Activated CD8-positive, alpha-beta memory T cell treated with anti-CD3 and anti-CD28 coated beads for 36 hours (primary cell): ENCODE measurements around the gene FUOM. TPM values are rescaled to one million over a fixed set of nuclear protein-coding genes. Genes with fewer than 3 reads are reported as not detected.
"Not testable (repeated sequence)": the region's sequence is repeated elsewhere in the genome, so short reads cannot be mapped to it uniquely, and the experiment has no call there.

Source experiments
- CTCF ChIA-PET: fragments of 350-600 bp; sonication (Branson Sonifier 250); formaldehyde crosslinking; loops from one replicate; lab custom pipeline; 2021; ENCODE audit warnings: antibody characterized with exemption; lab: Charles Lee
- POLR2A ChIA-PET: fragments of 350-600 bp; sonication (Branson Sonifier 250); formaldehyde crosslinking; loops from one replicate; lab custom pipeline; 2021; ENCODE audit warnings: antibody characterized with exemption; lab: Charles Lee
- total RNA-seq, 2 experiments: library from RNA; stranded (reverse); gene quantifications; one replicate each; pipeline ENCODE4 v1.2.3, GENCODE V29; 2021

The FUOM gene
- total RNA-seq, 2 experiments from 2014 or later: 31.2 to 33.7 TPM

DNA sequence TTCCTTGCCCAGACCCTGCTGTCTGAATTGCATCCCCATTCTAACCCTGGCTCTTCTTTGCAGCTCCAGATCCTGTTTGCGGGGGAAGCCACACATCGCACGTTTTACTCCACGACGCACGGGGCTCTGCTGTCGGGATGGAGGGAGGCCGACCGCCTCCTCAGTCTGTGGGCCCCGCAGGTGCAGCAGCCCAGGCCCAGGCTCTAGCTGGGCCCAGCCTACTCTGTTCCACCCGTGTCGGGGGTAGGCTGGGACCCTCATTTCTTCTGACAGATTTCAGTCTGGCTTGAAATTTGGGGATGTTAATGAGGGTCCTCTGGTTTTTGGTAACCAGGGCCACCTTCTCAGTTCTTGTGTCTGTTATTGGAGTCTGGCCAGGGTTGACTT lies 33.4 kb upstream of the FUOM start:
- CTCF ChIA-PET: interaction anchor here (1.2 to 2.7 kb wide), 3 partner anchors 10 to 115 kb away, joined by 4 to 16 read pairs (median 4); no protein-coding TSS in a partner anchor
- POLR2A ChIA-PET: interaction anchor here (1.0 to 1.8 kb wide), 2 partner anchors 11 to 13 kb away, joined by 3 to 5 read pairs; partner anchors contain the start of gene PAOX

DNA sequence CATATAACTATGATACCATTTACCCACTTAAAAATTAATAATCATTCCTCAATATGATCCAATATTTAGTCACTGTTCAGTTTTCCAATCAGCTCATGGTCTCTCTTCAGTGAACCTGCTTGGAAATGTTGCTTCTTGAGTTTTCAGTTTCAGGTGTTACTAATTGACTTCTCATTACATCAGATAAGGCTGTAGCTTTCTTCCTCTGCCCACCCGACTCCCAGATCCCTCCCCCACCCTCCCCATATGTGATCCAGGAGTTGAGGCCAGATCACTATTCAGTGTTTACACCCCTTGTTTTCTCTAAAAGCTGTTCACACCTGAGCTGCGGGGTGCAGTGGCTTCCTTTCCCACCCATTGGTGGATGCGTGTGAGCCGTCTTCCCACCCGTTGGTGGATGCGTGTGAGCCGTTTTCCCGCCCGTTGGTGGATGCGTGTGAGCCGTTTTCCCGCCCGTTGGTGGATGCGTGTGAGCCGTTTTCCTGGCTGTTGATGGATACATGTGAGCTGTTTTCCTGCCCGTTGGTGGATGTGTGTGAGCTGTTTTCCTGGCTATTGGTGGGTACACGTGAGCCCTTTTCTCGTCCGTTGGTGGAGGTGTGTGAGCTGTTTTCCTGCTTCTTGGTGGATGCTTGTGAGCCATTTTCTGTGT lies 32.9 kb upstream of the FUOM start:
- CTCF ChIA-PET: interaction anchor here (1.2 to 2.7 kb wide), 4 partner anchors 11 to 115 kb away, joined by 3 to 16 read pairs (median 4); partner anchors contain the start of gene FUOM
- POLR2A ChIA-PET: interaction anchor here (0.6 to 1.8 kb wide), 4 partner anchors 11 to 47 kb away, joined by 3 to 5 read pairs (median 4); partner anchors contain the start of gene PAOX

DNA sequence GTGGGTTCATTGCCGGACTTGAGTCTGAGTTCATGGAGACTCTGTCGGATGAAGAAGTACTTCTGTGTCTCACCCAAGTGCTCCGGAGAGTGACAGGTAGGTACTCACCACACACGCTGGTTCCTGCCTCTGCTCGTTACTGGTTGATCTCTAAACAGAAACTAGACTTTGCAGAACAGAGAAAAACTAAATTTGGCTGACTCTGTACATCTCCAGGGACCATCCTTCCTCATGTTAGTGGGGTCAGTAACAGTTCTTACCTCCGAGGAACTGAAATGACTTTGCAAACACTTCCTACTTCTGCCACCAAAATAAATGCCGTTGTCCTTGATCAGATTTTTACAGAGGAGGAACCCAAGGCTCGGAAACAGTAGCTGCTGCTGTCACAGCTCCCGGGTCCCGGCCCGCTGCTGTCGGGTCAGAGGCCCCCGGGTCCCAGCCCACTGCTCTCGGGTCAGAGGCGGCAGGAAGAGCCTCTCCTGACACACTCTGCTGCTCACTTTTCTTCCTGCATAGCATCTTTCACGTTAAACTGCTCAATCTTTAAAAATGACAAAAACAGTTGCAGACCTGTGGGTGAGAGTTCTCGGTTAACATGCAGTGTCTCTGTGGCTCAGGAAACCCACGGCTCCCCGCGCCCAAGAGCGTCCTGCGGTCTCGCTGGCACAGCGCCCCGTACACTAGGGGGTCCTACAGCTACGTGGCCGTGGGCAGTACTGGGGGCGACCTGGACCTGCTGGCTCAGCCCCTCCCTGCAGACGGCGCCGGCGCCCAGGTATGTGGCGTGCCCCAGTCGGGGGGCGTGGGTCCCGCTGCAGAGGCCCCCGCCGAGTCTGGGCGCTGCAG lies 31.4 kb upstream of the FUOM start:
- CTCF ChIA-PET: interaction anchor here (1.2 to 2.7 kb wide), 3 partner anchors 32 to 60 kb away, joined by 3 to 16 read pairs (median 3); partner anchors contain the start of gene FUOM
- POLR2A ChIA-PET: interaction anchor here (0.9 to 1.3 kb wide), 3 partner anchors 11 to 130 kb away, joined by 3 to 4 read pairs (median 3); no protein-coding TSS in a partner anchor

DNA sequence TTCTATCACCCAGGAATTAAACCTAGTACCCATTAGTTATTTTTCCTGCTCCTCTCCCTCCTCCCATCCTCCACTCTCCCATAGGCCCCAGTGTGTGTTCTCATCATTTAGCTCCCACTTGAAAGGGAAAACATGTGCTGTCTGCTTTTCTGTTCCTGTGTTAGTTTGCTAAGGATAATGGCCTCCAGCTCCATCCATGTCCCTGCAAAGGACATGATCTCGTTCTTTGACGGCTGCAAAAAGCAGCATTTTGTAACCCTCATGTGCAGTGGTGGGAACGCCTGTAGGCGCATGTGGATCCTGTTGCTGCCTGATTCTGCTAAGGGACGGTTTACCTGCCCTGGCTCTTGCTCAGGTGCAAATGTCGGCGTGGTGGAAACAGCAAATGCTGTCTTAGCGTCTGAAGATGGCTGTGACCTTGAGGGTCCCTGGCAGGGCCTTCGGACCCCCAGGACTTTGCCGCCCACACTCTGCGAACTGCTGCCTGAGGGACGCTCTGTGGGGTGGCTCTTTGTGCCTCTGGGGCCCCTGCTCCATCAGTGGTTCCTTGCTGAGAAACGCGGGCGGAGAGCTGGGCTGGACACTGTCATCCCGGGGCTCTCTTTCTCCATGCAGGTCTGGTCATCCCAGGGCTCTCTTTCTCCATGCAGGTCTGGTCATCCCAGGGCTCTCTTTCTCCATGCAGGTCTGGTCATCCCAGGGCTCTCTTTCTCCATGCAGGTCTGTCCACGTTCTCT lies 30.6 kb upstream of the FUOM start:
- ChIA-PET CTCF (interaction anchor here (1.1 to 1.2 kb wide), 2 partner anchors 49 to 58 kb away, joined by 3 read pairs; no protein-coding TSS in a partner anchor), POLR2A (interaction anchor here (1.3 kb wide), 1 partner anchor 10 kb away, joined by 3 read pairs; no protein-coding TSS in a partner anchor)

DNA sequence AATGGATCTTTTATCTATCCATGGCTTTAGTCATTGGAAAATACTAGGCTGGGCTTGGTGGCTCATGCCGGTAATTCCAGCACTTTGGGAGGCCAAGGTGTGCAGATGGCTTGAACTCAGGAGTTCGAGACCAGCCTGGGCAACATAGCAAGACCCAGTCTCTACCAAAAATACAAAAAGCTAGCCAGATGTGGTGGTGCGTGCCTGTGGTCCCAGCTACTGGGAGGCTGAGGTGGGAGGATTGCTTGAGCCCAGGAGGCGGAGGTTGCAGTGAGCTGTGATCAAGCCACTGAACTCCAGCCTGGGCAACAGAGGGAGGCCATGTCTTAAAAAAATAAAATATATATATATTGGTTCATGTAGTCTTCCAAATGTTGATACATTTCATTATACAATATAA lies 29.1 kb upstream of the FUOM start:
- POLR2A ChIA-PET: interaction anchor here (0.6 kb wide), 1 partner anchor 162 kb away, joined by 3 read pairs; no protein-coding TSS in a partner anchor
- CTCF ChIA-PET: not testable (repeated sequence)

DNA sequence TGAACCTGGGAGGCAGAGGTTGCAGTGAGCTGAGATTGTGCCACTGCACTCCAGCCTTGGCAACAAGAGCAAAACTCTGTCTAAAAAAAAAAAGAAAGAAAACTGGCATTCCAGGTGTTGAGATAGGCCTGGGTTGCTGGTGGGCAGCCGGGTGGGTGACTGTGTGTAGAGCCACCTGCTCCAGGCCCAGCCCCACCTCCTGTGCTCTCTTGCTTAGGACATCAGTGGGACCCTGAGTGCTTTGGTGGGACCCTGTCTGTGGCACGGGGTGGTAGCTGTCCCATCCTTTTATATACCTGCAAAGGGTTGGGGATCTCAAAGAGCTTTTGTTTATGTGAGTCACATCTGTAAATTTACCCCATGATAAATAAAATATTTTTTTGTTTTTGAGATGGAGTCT lies 27.4 kb upstream of the FUOM start:
- ChIA-PET POLR2A (no interaction called here), CTCF (no interaction called here)

DNA sequence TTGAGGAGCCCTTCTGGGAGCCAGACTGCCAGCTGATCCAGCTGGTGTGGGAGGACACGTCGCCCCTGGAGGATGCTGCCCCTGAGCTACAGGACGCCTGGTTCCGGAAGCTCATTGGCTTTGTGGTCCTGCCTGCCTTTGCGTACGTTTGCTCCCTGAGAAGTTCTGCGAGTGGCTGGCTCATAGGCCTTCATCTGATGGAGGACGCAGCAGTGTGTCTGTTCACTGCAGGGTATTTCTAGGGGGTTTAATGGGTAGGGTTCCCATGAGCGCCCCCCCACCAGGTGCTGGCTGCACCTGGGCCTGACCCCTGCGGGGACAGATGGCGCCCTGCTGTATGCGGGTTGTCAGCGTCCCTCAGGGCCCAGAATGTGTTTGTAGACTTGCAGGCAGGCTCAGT lies 26.3 kb upstream of the FUOM start:
- CTCF ChIA-PET: no interaction called here
- POLR2A ChIA-PET: no interaction called here

DNA sequence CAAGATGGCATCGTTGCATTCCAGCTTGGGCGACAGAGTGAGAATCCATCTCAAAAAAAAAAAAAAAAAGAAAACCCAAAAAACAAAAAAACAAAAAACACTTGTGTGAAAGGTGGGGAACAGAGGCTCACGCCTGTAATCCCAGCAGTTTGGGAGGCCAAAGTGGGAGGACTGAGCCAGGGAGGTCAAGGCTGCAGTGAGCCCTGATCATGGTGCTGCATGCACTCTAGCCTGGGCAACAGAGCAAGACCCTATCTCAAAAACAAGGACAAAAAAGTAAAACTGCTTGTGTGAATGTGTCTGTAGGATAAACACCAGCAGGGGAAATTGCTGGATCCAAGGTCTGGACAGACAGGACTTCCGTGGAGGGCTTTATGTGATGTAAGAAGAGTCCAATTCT lies 25.7 kb upstream of the FUOM start:
- CTCF ChIA-PET: interaction anchor here (1.4 kb wide), 1 partner anchor 55 kb away, joined by 3 read pairs; no protein-coding TSS in a partner anchor

DNA sequence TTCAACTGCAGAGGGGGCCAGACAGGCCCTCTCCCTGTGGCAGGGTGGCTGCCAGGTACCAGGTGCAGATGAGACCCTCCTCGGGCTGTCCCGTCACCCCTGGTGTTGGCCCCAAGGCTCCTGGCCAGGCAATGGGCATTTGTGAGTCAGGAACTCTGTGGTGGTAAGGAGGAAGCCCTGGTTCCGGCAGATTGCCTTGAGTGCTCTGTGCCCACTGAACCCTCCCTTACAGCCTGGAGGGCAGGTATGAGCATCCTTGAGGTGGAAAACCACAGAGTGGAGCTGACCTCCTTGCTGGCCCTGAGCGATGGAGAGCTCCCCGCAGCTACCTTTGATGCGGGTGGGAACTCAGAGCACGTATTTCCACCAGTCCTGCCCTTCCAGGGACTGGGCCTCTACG lies 23.2 kb upstream of the FUOM start:
- ChIA-PET POLR2A (no interaction called here), CTCF (no interaction called here)

More for the DNA sequence above, 25.7 kb upstream of the FUOM start:
- POLR2A ChIA-PET: no interaction called here

DNA sequence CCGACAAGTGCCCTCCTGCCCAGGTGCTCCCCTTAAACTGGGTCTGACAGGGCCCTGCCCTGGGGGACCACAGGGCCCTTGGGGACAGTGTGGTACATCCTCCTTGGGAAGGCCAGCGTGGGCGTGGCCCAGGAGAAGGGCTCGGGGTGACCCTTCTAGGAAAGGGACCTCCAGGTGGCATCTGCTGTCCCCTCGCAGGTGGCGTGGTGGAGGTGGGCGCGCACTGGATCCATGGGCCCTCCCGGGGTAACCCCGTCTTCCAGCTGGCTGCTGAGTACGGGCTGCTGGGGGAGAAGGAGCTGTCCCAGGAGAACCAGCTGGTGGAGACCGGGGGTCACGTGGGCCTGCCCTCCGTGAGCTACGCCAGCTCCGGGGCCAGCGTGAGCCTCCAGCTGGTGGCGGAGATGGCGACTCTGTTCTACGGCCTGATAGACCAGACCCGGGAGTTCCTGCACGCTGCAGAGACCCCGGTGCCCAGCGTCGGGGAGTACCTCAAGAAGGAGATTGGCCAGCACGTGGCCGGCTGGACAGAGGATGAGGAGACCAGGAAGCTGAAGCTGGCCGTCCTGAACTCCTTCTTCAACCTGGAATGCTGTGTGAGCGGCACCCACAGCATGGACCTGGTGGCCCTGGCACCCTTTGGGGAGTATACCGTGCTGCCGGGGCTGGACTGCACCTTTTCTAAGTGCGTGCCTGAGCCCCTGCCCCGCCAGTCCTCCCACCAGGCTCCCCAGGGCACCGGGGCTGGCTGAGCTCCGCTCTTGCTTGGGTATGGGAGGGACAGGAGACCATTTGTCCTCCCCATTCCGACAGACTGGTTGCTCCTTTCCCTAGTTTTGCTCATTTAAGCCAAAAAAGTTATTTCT lies 22.2 kb upstream of the FUOM start:
- ChIA-PET POLR2A (interaction anchor here (0.7 kb wide), 1 partner anchor 11 kb away, joined by 3 read pairs; no protein-coding TSS in a partner anchor), CTCF (interaction anchor here (3.0 kb wide), 1 partner anchor 51 kb away, joined by 9 read pairs; no protein-coding TSS in a partner anchor)

DNA sequence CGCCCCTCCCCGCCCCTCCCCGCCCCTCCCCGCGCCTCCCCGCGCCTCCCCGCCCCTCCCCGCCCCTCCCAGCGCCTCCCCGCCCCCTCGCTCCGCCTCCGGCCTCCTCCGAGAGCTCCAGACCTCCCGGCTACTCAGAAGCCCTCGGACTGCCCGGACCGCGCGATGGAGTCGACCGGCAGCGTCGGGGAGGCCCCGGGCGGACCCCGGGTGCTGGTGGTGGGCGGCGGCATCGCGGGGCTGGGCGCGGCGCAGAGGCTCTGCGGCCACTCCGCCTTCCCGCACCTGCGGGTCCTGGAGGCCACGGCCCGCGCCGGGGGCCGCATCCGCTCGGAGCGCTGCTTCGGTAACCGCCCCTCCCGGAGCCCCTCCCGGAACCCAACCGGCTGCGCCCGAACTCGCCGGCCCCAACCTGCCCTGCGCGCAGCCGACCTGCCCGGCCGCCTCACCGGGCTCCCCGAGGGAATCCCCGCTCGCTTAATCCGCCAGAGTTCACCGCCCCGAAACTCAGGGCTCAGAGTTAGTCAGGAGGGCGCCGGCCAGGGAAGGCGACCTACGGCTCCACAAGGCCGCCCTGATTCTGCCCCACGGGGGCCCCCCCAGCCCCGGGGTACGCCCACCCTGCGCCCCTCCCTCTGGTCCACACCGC lies 21.5 kb upstream of the FUOM start, which contains the start of gene PAOX:
PAOX (plus strand) TSS at position 111 of the 649 bp plus-strand sequence; CDS start at position 166, 55 bp downstream.
- POLR2A ChIA-PET: interaction anchor here (1.1 to 1.9 kb wide), 2 partner anchors 10 to 12 kb away, joined by 3 to 5 read pairs; no protein-coding TSS in a partner anchor
- CTCF ChIA-PET: interaction anchor here (3.0 kb wide), 1 partner anchor 50 kb away, joined by 9 read pairs; no protein-coding TSS in a partner anchor

DNA sequence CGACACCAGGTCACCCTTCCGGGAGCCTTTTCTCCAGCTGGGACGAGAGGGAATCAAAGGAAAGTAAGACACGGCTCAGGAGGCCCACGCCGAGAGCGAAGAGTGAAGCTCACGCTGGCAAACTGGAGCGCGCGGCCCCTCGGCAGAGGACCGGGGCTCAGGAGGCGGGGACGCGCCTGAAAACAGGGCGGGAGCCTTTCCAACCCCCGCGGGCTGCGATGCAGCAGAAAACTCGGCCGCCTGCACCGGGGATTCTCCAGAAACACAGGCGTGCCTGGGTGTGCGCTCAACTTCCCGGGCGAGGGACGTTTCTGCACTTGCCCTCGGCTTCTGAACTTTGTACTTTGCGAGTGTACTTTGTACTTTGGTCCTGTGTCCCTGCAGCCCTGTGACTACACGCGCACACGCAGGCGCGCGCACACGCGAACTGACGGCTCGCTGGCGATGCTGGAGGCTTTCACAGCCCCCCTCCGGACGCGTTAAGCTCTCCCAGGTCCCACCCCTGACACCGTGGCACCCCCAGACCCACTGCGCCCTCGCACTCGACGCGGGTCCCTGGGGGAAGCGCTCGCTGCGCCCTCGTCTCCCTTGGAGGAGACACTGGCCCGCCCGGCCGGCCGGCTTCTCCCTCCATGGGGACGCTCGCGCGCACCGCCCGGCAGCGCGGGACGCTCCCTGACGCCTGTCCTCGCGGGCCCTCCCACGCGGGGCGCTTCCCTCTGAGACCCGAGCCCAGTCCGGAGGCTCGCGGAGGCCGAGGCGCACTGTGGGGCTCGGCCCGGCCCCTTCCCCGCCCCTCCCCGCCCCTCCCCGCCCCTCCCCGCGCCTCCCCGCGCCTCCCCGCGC lies 20.7 kb upstream of the FUOM start:
- ChIA-PET POLR2A (interaction anchor here (1.1 to 1.9 kb wide), 2 partner anchors 11 to 12 kb away, joined by 3 to 5 read pairs; no protein-coding TSS in a partner anchor), CTCF (interaction anchor here (3.0 kb wide), 1 partner anchor 49 kb away, joined by 9 read pairs; no protein-coding TSS in a partner anchor)

DNA sequence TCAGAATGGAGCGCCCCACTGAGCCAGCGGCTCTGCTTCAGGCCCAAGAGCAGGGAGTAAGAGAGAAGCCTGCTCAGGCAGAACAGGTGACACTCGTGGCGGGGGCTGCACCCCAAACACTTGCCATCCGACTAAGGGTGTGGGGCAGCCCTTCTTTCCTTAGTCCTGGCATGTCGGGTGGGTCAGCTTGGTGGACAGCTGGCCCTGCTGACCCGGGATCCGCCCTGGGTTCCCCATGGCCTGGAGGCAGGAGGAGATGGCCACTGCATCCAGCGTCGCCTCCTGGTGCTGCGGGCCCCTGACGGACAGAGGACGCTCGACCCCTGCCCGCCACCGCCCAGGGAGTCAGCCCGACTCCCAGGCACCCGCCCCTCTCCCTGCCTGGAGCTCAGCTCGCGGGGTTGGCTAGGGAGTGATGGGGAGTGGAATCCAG lies 20.0 kb upstream of the FUOM start:
- ChIA-PET POLR2A (interaction anchor here (1.1 to 1.9 kb wide), 2 partner anchors 11 to 13 kb away, joined by 3 to 5 read pairs; no protein-coding TSS in a partner anchor), CTCF (interaction anchor here (3.0 kb wide), 1 partner anchor 48 kb away, joined by 9 read pairs; no protein-coding TSS in a partner anchor)

DNA sequence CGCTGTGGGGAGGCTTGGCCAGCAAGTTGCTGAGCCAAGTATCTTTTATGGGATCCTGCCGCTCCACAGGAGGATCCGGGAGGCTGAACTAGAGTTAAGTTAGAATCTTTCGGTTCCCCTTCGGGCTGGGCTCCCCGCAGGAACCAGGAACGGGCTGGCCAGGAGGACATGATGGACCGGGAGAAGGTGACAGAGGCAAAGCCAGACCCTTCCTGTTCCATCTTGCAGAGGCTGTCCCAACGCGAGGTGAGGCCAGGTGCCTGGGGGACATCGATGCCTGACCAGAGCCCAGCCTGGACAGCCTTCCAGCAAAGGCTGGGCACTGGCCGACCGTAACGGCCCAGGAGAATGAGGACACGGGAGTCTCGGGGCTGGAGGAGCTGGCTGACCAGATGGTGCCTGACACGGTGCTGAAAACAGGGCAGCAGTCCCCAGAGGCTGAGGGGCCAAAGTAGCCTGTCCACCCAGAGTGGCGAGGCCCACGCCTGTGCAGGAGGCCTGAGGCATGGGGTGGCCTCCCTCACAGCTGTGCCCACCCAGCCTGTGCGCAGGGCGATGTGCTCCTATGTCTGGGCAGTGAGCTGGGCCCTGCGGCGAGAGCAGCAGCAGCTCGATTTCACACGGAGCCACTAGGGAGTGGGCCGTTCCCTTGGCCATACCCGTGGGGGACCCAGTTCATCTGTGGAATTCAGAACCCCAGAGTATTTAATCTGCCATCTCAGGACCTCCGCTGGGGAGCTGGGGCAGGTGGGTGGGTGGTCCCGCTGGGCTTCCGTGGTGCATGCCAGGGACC lies 19.4 kb upstream of the FUOM start:
- ChIA-PET POLR2A (no interaction called here), CTCF (interaction anchor here (3.0 kb wide), 1 partner anchor 48 kb away, joined by 9 read pairs; no protein-coding TSS in a partner anchor)

DNA sequence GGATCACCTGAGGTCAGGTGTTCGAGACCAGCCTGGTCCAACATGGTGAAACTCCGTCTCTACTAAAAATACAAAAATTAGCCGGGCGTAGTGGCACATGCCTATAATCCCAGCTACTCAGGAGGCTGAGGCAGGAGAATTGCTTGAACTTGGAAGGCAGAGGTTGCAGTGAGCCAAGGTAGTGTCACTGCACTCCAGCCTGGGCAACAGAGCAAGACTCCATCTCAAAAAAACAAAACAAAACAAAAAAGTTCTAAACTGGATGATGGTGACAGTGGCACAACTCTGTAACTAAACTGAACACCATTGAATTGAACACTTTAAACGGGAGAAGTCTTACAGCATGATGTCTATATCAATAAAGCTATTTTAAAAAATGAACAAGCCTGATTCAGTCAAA lies 18.4 kb upstream of the FUOM start:
- POLR2A ChIA-PET, CTCF ChIA-PET: not testable (repeated sequence)
